HepG2 (cell line): ENCODE measurements around the gene WDR37. TPM values are rescaled to one million over a fixed set of nuclear protein-coding genes. Genes with fewer than 3 reads are reported as not detected.

ENCODE experiments used
- ATAC-seq: fragments of 200-7000 bp; cut with Tn5 transposase; 3 replicates; pipeline ENCODE4 v1.9.1; 2020; ENCODE audit warnings: mild to moderate bottlenecking, moderate library complexity
- BruUV-seq: library from RNA; stranded (reverse); fragments of 400-500 nt; replicated peaks from 2 replicates; lab custom pipeline; 2021; lab: Mats Ljungman, UMichigan
- CTCF ChIA-PET: fragments of 300-600 bp; formaldehyde crosslinking; extraction: SDS; loops from one replicate; lab custom pipeline; 2021; ENCODE audit warnings: low total read pairs, inconsistent platforms, low intra/inter-chr PET ratio; lab: Yijun Ruan, JAX
- POLR2A ChIA-PET: fragments of 350-600 bp; sonication (Branson Sonifier 250); formaldehyde crosslinking; loops from one replicate; lab custom pipeline; 2020; ENCODE audit warnings: antibody characterized with exemption, inconsistent platforms; lab: Yijun Ruan, JAX
- DNase-seq: peaks from one replicate; pipeline ENCODE4 v3.0.0-alpha.2; 2015; ENCODE audit warnings: low spot score
- FAIRE-seq: peaks from 3 replicates; lab custom pipeline; 2011; peaks lifted over from hg19 to GRCh38; lab: Jason Lieb, UNC
- H2AFZ ChIP-seq: one replicate; pipeline ENCODE4 v1.6.1; 2011; ENCODE audit warnings: low read length, inconsistent platforms
- H3K27ac ChIP-seq: fragments of 300-600 bp; 3 replicates; pipeline ENCODE4 v1.8.0; 2011; ENCODE audit warnings: mixed run types, mild to moderate bottlenecking, mixed read lengths, low read length, inconsistent platforms; ENCODE audit not compliant: insufficient read depth; ENCODE audit errors: extremely low read length
- H3K27me3 ChIP-seq, 2 experiments: fragments of 200-600 bp in 1 of 2; 2 replicates in 1 of 2; 3 replicates in 1 of 2; pipeline versions ENCODE4 v1.6.0 to v1.8.0; 2011; ENCODE audit warnings: low read length in 2 of 2, mild to moderate bottlenecking in 2 of 2, moderate library complexity in 2 of 2, inconsistent platforms in 1 of 2; ENCODE audit not compliant: insufficient read depth in 2 of 2, control insufficient read depth in 1 of 2
- H3K36me3 ChIP-seq, 2 experiments: fragments of 200-600 bp in 1 of 2; replicated peaks in 1 of 2; 2 replicates in 1 of 2; 3 replicates in 1 of 2; pipeline versions ENCODE4 v1.5.1 to v1.8.0; 2011; ENCODE audit warnings: low read length in 2 of 2, inconsistent platforms in 1 of 2; ENCODE audit not compliant: insufficient read depth in 2 of 2, control insufficient read depth in 1 of 2
- H3K4me1 ChIP-seq: 2 replicates; pipeline ENCODE4 v1.5.1; 2012; ENCODE audit warnings: low read length, inconsistent platforms; ENCODE audit not compliant: insufficient read depth
- H3K4me2 ChIP-seq: 2 replicates; pipeline ENCODE4 v1.6.0; 2011; ENCODE audit warnings: low read depth, low read length, inconsistent platforms
- H3K4me3 ChIP-seq, 3 experiments: fragments of 200-600 bp in 1 of 3; sonication (generic), shearing (Covaris generic) in 1 of 3; replicated peaks in 1 of 3; 2 replicates each; pipeline ENCODE4 v1.5.1; 2011 to 2016; ENCODE audit warnings: low read length in 3 of 3, inconsistent platforms in 2 of 3, low read depth in 2 of 3, mild to moderate bottlenecking in 2 of 3, control low read depth in 1 of 3, mixed read lengths in 1 of 3; ENCODE audit not compliant: insufficient read depth in 1 of 3
- H3K79me2 ChIP-seq: one replicate; pipeline ENCODE4 v1.6.1; 2011; ENCODE audit warnings: low read length, inconsistent platforms; ENCODE audit not compliant: insufficient read depth
- H3K9ac ChIP-seq: 2 replicates; pipeline ENCODE4 v1.6.0; 2011; ENCODE audit warnings: mild to moderate bottlenecking, low read depth, low read length, inconsistent platforms; ENCODE audit not compliant: insufficient read depth
- H3K9me3 ChIP-seq: 2 replicates; pipeline ENCODE4 v1.5.1; 2012; ENCODE audit warnings: mild to moderate bottlenecking, low read length
- H4K20me1 ChIP-seq: 2 replicates; pipeline ENCODE4 v1.6.0; 2011; ENCODE audit warnings: inconsistent platforms, mild to moderate bottlenecking, low read length, moderate library complexity; ENCODE audit not compliant: insufficient read depth
- ATF1 ChIP-seq: IDR thresholded peaks from 2 replicates; pipeline ENCODE4 v1.6.1; 2016; ENCODE audit warnings: mild to moderate bottlenecking, control low read depth
- E2F5 ChIP-seq: sonication (generic); formaldehyde crosslinking; conservative IDR thresholded peaks from 2 replicates; pipeline ENCODE4 v1.4.0; 2020; ENCODE audit warnings: missing genetic modification reagents
- HDAC1 ChIP-seq: sonication (generic); formaldehyde crosslinking; IDR thresholded peaks from 2 replicates; pipeline ENCODE4 v1.5.1; 2020; ENCODE audit warnings: mild to moderate bottlenecking, missing genetic modification reagents
- NPAS2 ChIP-seq: sonication (generic); formaldehyde crosslinking; IDR thresholded peaks from 2 replicates; pipeline ENCODE4 v1.8.0; 2022; ENCODE audit warnings: mild to moderate bottlenecking, missing genetic modification reagents, borderline replicate concordance
- POLR2AphosphoS5 ChIP-seq: IDR thresholded peaks from 2 replicates; pipeline ENCODE4 v1.6.1; 2012; ENCODE audit warnings: low read depth, low read length
- SIX4 ChIP-seq: sonication (generic); formaldehyde crosslinking; IDR thresholded peaks from 2 replicates; pipeline ENCODE4 v1.4.0; 2020; ENCODE audit warnings: missing genetic modification reagents
- THAP8 ChIP-seq: sonication (generic); formaldehyde crosslinking; IDR thresholded peaks from 2 replicates; pipeline ENCODE4 v1.5.1; 2020; ENCODE audit warnings: missing genetic modification reagents, mild to moderate bottlenecking, borderline replicate concordance
- TRIM24 ChIP-seq: sonication (generic); formaldehyde crosslinking; IDR thresholded peaks from 2 replicates; pipeline ENCODE4 v1.8.0; 2022; ENCODE audit warnings: mild to moderate bottlenecking, missing genetic modification reagents
- ZNF180 ChIP-seq: sonication (generic); formaldehyde crosslinking; IDR thresholded peaks from 2 replicates; pipeline ENCODE4 v1.4.0; 2020; ENCODE audit warnings: low read depth, missing genetic modification reagents, borderline replicate concordance
- ZNF326 ChIP-seq: sonication (generic); formaldehyde crosslinking; IDR thresholded peaks from 2 replicates; pipeline ENCODE4 v1.4.0; 2020; ENCODE audit warnings: missing genetic modification reagents, borderline replicate concordance
- ZNF672 ChIP-seq: sonication (generic); formaldehyde crosslinking; IDR thresholded peaks from 2 replicates; pipeline ENCODE4 v1.8.1; 2022; ENCODE audit warnings: missing genetic modification reagents
- WGBS: methylation state at CpG from one replicate; pipeline ENCODE4 v1.1.6; 2017; ENCODE audit warnings: low lambda C conversion rate; 5-methylcytosine and 5-hydroxymethylcytosine counted together
- in situ Hi-C: cut with HindIII; loops from 2 replicates; pipeline ENCODE4 v1.10.0; 2017; ENCODE audit warnings: low pct_unique_long_range_greater_than_20kb; ENCODE audit not compliant: extremely low pct_ligation_motif_present
- intact Hi-C: fragments of 100-400 bp; cut with micrococcal nuclease; formaldehyde crosslinking; loops from one replicate; pipeline ENCODE4 v1.10.0; 2022; ENCODE audit not compliant: unreplicated experiment
- polyA plus RNA-seq, 8 experiments: library from polyadenylated mRNA; depleted of rRNA in 3 of 8; stranded (reverse) in 7 of 8; unstranded in 1 of 8; fragments of >200 nt; fragmentation: Illumina TruSeq in 4 of 8; extraction: Trizol in 4 of 8; gene quantifications; 2 replicates each; pipeline versions ENCODE4 v1.2.1 to v1.2.3, GENCODE V29; 2011 to 2016; ENCODE audit warnings: low read depth in 4 of 8, missing spikeins in 1 of 8, mixed read lengths in 1 of 8; ENCODE audit not compliant: insufficient read depth in 1 of 8
- total RNA-seq, 5 experiments: library from RNA; depleted of rRNA; stranded (reverse); fragments of >200 nt; fragmentation: Illumina TruSeq; extraction: Trizol; gene quantifications; 2 replicates each; pipeline ENCODE4 v1.2.3, GENCODE V29; 2016; ENCODE audit warnings: low read depth in 1 of 5
- TF ChIP-seq, protein P1 (sequence below): sonication (generic); formaldehyde crosslinking; IDR thresholded peaks from 2 replicates; pipeline ENCODE4 v1.5.0; 2020; ENCODE audit warnings: mild to moderate bottlenecking, missing genetic modification reagents, borderline replicate concordance
- TF ChIP-seq, protein P2 (sequence below): sonication (generic); formaldehyde crosslinking; IDR thresholded peaks from 2 replicates; pipeline ENCODE4 v1.4.0; 2020; ENCODE audit warnings: missing genetic modification reagents
- TF ChIP-seq, protein P3 (sequence below): sonication (generic); IDR thresholded peaks from 2 replicates; pipeline ENCODE4 v1.6.1; 2016; ENCODE audit warnings: low read depth, borderline replicate concordance

Gene WDR37
- total and polyA plus RNA-seq, 2 of the 13 experiments (the other 11 are each of a cell fraction or from before 2014, with no cell fraction given) = 5.9 to 7.5 TPM

DNA sequence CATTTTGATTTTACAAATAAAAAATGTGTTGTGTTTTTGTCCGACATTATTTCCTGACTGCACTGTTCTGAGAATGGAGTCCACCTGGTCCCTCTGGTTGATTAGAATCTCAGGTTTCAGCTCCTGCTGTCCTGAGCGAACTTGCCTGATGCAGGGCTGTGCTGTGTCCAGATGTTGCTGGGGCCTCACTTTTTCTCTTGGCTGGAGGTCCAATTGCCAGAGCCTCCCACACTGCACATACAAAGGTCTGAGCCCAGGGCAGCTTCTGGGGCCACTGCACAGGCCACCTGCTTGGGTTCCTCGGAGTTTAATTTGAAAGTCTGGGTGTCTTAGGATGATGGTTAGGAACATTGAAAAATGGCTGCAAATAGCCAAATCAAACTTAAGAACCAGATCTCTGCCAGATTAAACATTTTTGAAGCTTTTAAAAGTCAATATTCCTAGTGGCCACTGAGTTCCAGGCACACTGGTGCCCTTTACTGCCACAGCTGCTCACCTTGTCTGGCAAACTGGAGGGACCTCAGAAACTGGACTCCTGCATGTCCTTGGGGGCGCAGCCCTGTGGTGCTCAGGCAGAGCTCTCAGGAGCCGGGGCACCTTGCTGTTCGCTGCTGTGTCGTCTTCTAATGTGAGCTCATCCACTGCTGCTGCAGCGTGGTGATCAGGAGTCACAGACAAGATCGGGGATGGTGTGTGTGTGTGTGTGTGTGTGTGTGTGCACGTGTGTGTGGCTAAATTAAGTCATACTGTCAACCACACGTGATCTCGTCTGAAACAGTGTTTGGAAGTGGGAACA is 75.0 kb downstream of the WDR37 start:
- ChIA-PET POLR2A (no interaction called here), CTCF (no interaction called here)
- no peaks in the 10 kb centered on the region for H3K4me1 ChIP-seq
- no peak overlapping the region for H3K4me3 ChIP-seq
- peaks cover 12 to 46% of the 10 kb centered on the region in 2 experiments; a peak in 4 of 5 replicates for H3K36me3 ChIP-seq
- no peak overlapping the region for H3K27ac ChIP-seq
- H3K4me2 ChIP-seq = no peak overlapping the region
- ATAC-seq = no peak
- no peaks in the 10 kb centered on the region for H3K27me3 ChIP-seq
- intact Hi-C loops (no loop called here), in situ Hi-C loops (no loop called here)
- no peaks in the 10 kb centered on the region for H3K79me2 ChIP-seq
- no peaks in the 10 kb centered on the region for H3K9me3 ChIP-seq
- H4K20me1 ChIP-seq = no peaks in the 10 kb centered on the region
- WGBS = 95% methylated on average over 12 of the region's 12 CpGs
- no TSS peak for BruUV-seq
- no peak for FAIRE-seq
- DNase-seq = no peak
- H2AFZ ChIP-seq = no peak overlapping the region
- no peak overlapping the region for H3K9ac ChIP-seq
- TF ChIP-seq ZNF326 = no peak
- no peak for TF ChIP-seq ATF1 (CRISPR knock-in tag)
- TF ChIP-seq, protein P1, sequence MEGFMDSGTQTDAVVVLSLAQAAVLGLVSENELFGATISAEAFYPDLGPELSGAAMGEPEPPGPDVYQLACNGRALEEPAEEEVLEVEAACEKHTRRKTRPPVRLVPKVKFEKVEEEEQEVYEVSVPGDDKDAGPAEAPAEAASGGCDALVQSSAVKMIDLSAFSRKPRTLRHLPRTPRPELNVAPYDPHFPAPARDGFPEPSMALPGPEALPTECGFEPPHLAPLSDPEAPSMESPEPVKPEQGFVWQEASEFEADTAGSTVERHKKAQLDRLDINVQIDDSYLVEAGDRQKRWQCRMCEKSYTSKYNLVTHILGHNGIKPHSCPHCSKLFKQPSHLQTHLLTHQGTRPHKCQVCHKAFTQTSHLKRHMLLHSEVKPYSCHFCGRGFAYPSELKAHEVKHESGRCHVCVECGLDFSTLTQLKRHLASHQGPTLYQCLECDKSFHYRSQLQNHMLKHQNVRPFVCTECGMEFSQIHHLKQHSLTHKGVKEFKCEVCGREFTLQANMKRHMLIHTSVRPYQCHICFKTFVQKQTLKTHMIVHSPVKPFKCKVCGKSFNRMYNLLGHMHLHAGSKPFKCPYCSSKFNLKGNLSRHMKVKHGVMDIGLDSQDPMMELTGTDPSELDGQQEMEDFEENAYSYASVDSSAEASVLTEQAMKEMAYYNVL (CRISPR knock-in tag) = no peak
- TF ChIP-seq E2F5 (CRISPR knock-in tag) = no peak
- TF ChIP-seq, protein P2, sequence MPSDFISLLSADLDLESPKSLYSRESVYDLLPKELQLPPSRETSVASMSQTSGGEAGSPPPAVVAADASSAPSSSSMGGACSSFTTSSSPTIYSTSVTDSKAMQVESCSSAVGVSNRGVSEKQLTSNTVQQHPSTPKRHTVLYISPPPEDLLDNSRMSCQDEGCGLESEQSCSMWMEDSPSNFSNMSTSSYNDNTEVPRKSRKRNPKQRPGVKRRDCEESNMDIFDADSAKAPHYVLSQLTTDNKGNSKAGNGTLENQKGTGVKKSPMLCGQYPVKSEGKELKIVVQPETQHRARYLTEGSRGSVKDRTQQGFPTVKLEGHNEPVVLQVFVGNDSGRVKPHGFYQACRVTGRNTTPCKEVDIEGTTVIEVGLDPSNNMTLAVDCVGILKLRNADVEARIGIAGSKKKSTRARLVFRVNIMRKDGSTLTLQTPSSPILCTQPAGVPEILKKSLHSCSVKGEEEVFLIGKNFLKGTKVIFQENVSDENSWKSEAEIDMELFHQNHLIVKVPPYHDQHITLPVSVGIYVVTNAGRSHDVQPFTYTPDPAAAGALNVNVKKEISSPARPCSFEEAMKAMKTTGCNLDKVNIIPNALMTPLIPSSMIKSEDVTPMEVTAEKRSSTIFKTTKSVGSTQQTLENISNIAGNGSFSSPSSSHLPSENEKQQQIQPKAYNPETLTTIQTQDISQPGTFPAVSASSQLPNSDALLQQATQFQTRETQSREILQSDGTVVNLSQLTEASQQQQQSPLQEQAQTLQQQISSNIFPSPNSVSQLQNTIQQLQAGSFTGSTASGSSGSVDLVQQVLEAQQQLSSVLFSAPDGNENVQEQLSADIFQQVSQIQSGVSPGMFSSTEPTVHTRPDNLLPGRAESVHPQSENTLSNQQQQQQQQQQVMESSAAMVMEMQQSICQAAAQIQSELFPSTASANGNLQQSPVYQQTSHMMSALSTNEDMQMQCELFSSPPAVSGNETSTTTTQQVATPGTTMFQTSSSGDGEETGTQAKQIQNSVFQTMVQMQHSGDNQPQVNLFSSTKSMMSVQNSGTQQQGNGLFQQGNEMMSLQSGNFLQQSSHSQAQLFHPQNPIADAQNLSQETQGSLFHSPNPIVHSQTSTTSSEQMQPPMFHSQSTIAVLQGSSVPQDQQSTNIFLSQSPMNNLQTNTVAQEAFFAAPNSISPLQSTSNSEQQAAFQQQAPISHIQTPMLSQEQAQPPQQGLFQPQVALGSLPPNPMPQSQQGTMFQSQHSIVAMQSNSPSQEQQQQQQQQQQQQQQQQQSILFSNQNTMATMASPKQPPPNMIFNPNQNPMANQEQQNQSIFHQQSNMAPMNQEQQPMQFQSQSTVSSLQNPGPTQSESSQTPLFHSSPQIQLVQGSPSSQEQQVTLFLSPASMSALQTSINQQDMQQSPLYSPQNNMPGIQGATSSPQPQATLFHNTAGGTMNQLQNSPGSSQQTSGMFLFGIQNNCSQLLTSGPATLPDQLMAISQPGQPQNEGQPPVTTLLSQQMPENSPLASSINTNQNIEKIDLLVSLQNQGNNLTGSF (CRISPR knock-in tag) = no peak
- TF ChIP-seq ZNF180 (CRISPR knock-in tag) = no peak
- TF ChIP-seq NPAS2 (CRISPR knock-in tag) = no peak
- TF ChIP-seq, protein P3, sequence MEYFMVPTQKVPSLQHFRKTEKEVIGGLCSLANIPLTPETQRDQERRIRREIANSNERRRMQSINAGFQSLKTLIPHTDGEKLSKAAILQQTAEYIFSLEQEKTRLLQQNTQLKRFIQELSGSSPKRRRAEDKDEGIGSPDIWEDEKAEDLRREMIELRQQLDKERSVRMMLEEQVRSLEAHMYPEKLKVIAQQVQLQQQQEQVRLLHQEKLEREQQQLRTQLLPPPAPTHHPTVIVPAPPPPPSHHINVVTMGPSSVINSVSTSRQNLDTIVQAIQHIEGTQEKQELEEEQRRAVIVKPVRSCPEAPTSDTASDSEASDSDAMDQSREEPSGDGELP = no peak
- TF ChIP-seq POLR2AphosphoS5 = no peak
- TF ChIP-seq TRIM24 (CRISPR knock-in tag) = no peak
- no peak for TF ChIP-seq THAP8 (CRISPR knock-in tag)
- TF ChIP-seq SIX4 (CRISPR knock-in tag) = no peak
- no peak for TF ChIP-seq ZNF672 (CRISPR knock-in tag)
- no peak for TF ChIP-seq HDAC1 (CRISPR knock-in tag)
